IMR-90 (cell line): ENCODE data around the gene TYSND1. TPM values are rescaled to one million over a fixed set of nuclear protein-coding genes. Genes with fewer than 3 reads are reported as not detected.

Experiments used
- ATAC-seq: fragments of 200-7000 bp; cut with Tn5 transposase; 2 replicates; pipeline ENCODE4 v1.9.1; 2020; ENCODE audit warnings: low read depth, mild to moderate bottlenecking, moderate library complexity
- BruUV-seq: library from RNA; stranded (reverse); fragments of 400-500 nt; replicated peaks from 2 replicates; lab custom pipeline; 2021; lab: Mats Ljungman, UMichigan
- CTCF ChIA-PET: fragments of 300-600 bp; formaldehyde crosslinking; extraction: SDS; loops from one replicate; lab custom pipeline; 2021; ENCODE audit warnings: antibody characterized with exemption; lab: Yijun Ruan, JAX
- POLR2A ChIA-PET: fragments of 300-600 bp; sonication (Branson Sonifier 250); formaldehyde crosslinking; loops from one replicate; lab custom pipeline; 2022; ENCODE audit warnings: antibody characterized with exemption; ENCODE audit not compliant: unreplicated experiment; lab: Charles Lee
- DNase-seq: peaks from one replicate; pipeline ENCODE4 v3.0.0; 2013
- H2AFZ ChIP-seq: replicated peaks from 2 replicates; pipeline ENCODE3; 2013; ENCODE audit warnings: low read length, mild to moderate bottlenecking; ENCODE audit not compliant: poor library complexity
- H2AK5ac ChIP-seq: 2 replicates; pipeline ENCODE4 v1.6.1; 2013; ENCODE audit warnings: low read depth, low read length, inconsistent platforms
- H2AK9ac ChIP-seq: replicated peaks from 2 replicates; pipeline ENCODE3; 2013; ENCODE audit warnings: mild to moderate bottlenecking, low read depth, low read length, moderate library complexity; ENCODE audit not compliant: poor library complexity
- H2BK120ac ChIP-seq: 2 replicates; pipeline ENCODE4 v1.6.1; 2013; ENCODE audit warnings: low read depth, low read length, inconsistent platforms
- H2BK15ac ChIP-seq: 3 replicates; pipeline ENCODE4 v1.6.1; 2013; ENCODE audit warnings: low read depth, low read length, inconsistent platforms
- H2BK20ac ChIP-seq: 2 replicates; pipeline ENCODE4 v1.6.1; 2013; ENCODE audit warnings: low read depth, mild to moderate bottlenecking, inconsistent platforms, low read length, moderate library complexity
- H2BK5ac ChIP-seq: 2 replicates; pipeline ENCODE4 v1.6.1; 2013; ENCODE audit warnings: mild to moderate bottlenecking, low read depth, low read length, inconsistent platforms; ENCODE audit not compliant: poor library complexity, severe bottlenecking
- H3K14ac ChIP-seq: replicated peaks from 2 replicates; pipeline ENCODE4 v1.6.1; 2013; ENCODE audit warnings: low read depth, low read length, inconsistent platforms
- H3K18ac ChIP-seq: 2 replicates; pipeline ENCODE4 v1.6.1; 2013; ENCODE audit warnings: low read depth, low read length, control low read depth
- H3K23ac ChIP-seq: 2 replicates; pipeline ENCODE4 v1.6.1; 2013; ENCODE audit warnings: low read depth, low read length, inconsistent platforms
- H3K27ac ChIP-seq: 2 replicates; pipeline ENCODE4 v1.5.1; 2013; ENCODE audit warnings: mild to moderate bottlenecking, control low read depth, low read length; ENCODE audit not compliant: insufficient read depth
- H3K27me3 ChIP-seq: 2 replicates; pipeline ENCODE4 v1.6.1; 2013; ENCODE audit warnings: low read length; ENCODE audit not compliant: control insufficient read depth, insufficient read depth
- H3K36me3 ChIP-seq: 2 replicates; pipeline ENCODE4 v1.6.1; 2013; ENCODE audit warnings: low read length, mixed read lengths; ENCODE audit not compliant: control insufficient read depth, insufficient read depth
- H3K4ac ChIP-seq: 2 replicates; pipeline ENCODE4 v1.6.1; 2013; ENCODE audit warnings: low read depth, low read length, inconsistent platforms
- H3K4me1 ChIP-seq: 2 replicates; pipeline ENCODE4 v1.6.1; 2013; ENCODE audit warnings: low read length, mixed read lengths; ENCODE audit not compliant: control insufficient read depth, insufficient read depth
- H3K4me2 ChIP-seq: 2 replicates; pipeline ENCODE4 v1.6.1; 2013; ENCODE audit warnings: low read depth, mild to moderate bottlenecking, control low read depth, low read length, moderate library complexity
- H3K4me3 ChIP-seq: 2 replicates; pipeline ENCODE4 v1.5.1; 2013; ENCODE audit warnings: low read depth, mild to moderate bottlenecking, control low read depth, low read length, moderate library complexity; ENCODE audit not compliant: insufficient read depth
- H3K56ac ChIP-seq: 2 replicates; pipeline ENCODE4 v1.6.1; 2013; ENCODE audit warnings: low read length, inconsistent platforms; ENCODE audit not compliant: insufficient read depth; ENCODE audit errors: extremely low read depth
- H3K79me1 ChIP-seq, 2 experiments: 2 replicates each; pipeline ENCODE4 v1.6.1; 2013; ENCODE audit warnings: low read length in 2 of 2, inconsistent platforms in 1 of 2, low read depth in 1 of 2
- H3K9ac ChIP-seq: 2 replicates; pipeline ENCODE4 v1.6.1; 2013; ENCODE audit warnings: low read depth, low read length, control low read depth
- H3K9me1 ChIP-seq: 2 replicates; pipeline ENCODE4 v1.6.1; 2013; ENCODE audit warnings: low read length, inconsistent platforms; ENCODE audit not compliant: insufficient read depth
- H3K9me3 ChIP-seq: 2 replicates; pipeline ENCODE4 v1.6.1; 2013; ENCODE audit warnings: low read length; ENCODE audit not compliant: control insufficient read depth, insufficient read depth
- H4K20me1 ChIP-seq: 2 replicates; pipeline ENCODE4 v1.6.1; 2013; ENCODE audit warnings: low read length, inconsistent platforms; ENCODE audit not compliant: insufficient read depth
- H4K5ac ChIP-seq: 2 replicates; pipeline ENCODE4 v1.6.1; 2013; ENCODE audit warnings: mild to moderate bottlenecking, low read depth, low read length, control low read depth
- H4K8ac ChIP-seq, 2 experiments: 2 replicates each; pipeline ENCODE4 v1.6.1; 2013; ENCODE audit warnings: low read depth in 2 of 2, low read length in 2 of 2, control low read depth in 1 of 2, inconsistent platforms in 1 of 2
- H4K91ac ChIP-seq: 2 replicates; pipeline ENCODE4 v1.6.1; 2013; ENCODE audit warnings: low read depth, low read length, inconsistent platforms; ENCODE audit not compliant: insufficient read depth
- BHLHE40 ChIP-seq: fragments of 150-350 bp; IDR thresholded peaks from 2 replicates; pipeline ENCODE4 v1.6.1; 2016; ENCODE audit warnings: mild to moderate bottlenecking, low read depth, low read length
- CHD1 ChIP-seq: IDR thresholded peaks from 2 replicates; pipeline ENCODE4 v1.6.1; 2012; ENCODE audit warnings: low read depth, low read length, improper control_type of control experiment
- CTCF ChIP-seq: conservative IDR thresholded peaks from 2 replicates; pipeline ENCODE4 v1.5.1; 2012; ENCODE audit warnings: mild to moderate bottlenecking, low read depth, low read length, improper control_type of control experiment
- ELK1 ChIP-seq: fragments of 150-350 bp; IDR thresholded peaks from 2 replicates; pipeline ENCODE4 v1.6.1; 2016; ENCODE audit warnings: low read depth, mild to moderate bottlenecking, low read length, moderate library complexity, borderline replicate concordance
- MAFK ChIP-seq: IDR thresholded peaks from 2 replicates; pipeline ENCODE4 v1.6.1; 2012; ENCODE audit warnings: low read depth, low read length, improper control_type of control experiment
- MXI1 ChIP-seq: IDR thresholded peaks from 2 replicates; pipeline ENCODE4 v1.6.1; 2012; ENCODE audit warnings: low read depth, mild to moderate bottlenecking, low read length, moderate library complexity, borderline replicate concordance
- NFE2L2 ChIP-seq: fragments of 150-350 bp; IDR thresholded peaks from 2 replicates; pipeline ENCODE4 v1.6.1; 2016; ENCODE audit warnings: low read depth, mild to moderate bottlenecking, low read length
- POLR2A ChIP-seq: IDR thresholded peaks from 2 replicates; pipeline ENCODE4 v1.6.1; 2012; ENCODE audit warnings: mild to moderate bottlenecking, low read depth, low read length
- RAD21 ChIP-seq: IDR thresholded peaks from 2 replicates; pipeline ENCODE4 v1.6.1; 2012; ENCODE audit warnings: low read length, improper control_type of control experiment
- RCOR1 ChIP-seq: IDR thresholded peaks from 2 replicates; pipeline ENCODE4 v1.6.1; 2012; ENCODE audit warnings: mild to moderate bottlenecking, low read length, improper control_type of control experiment; ENCODE audit not compliant: insufficient replicate concordance
- RFX5 ChIP-seq: IDR thresholded peaks from 2 replicates; pipeline ENCODE4 v1.8.0; 2012; ENCODE audit warnings: low read depth, mild to moderate bottlenecking, low read length, moderate library complexity
- USF2 ChIP-seq: fragments of 150-350 bp; IDR thresholded peaks from 2 replicates; pipeline ENCODE4 v1.6.1; 2017; ENCODE audit warnings: mild to moderate bottlenecking, antibody characterized with exemption, low read length, low read depth
- WGBS, 2 experiments: methylation state at CpG; one replicate each; pipeline versions ENCODE4 v1.1.5 to v1.1.7; 2013; ENCODE audit warnings: missing lambda C conversion rate in 2 of 2; ENCODE audit not compliant: insufficient read length in 1 of 2; ENCODE audit errors: extremely low coverage in 2 of 2; 5-methylcytosine and 5-hydroxymethylcytosine counted together
- dilution Hi-C: fragments of 300-500 bp; cut with HindIII; formaldehyde crosslinking; loops from one replicate; pipeline ENCODE4 v1.14.3; 2018; ENCODE audit warnings: low sequenced_read_pairs; ENCODE audit not compliant: unreplicated experiment
- in situ Hi-C: fragments of 300-500 bp; cut with MboI; formaldehyde crosslinking; loops from 3 replicates; pipeline ENCODE4 v1.14.3; 2019; ENCODE audit warnings: low sequenced_read_pairs, inconsistent platforms, mixed read lengths
- intact Hi-C: fragments of 100-400 bp; cut with micrococcal nuclease; formaldehyde crosslinking; loops from 2 replicates; pipeline ENCODE4 v1.10.0; 2022
- polyA plus RNA-seq, 3 experiments: library from polyadenylated mRNA; depleted of rRNA; stranded (reverse); fragments of >200 nt; gene quantifications; 2 replicates each; pipeline ENCODE4 v1.2.3, GENCODE V29; 2012; ENCODE audit warnings: low replicate concordance in 1 of 3
- total RNA-seq: library from RNA; depleted of rRNA; stranded (reverse); fragments of >200 nt; gene quantifications from 2 replicates; pipeline ENCODE4 v1.2.3, GENCODE V29; 2012

Gene TYSND1
- total and polyA plus RNA-seq, 2 of the 4 experiments (the other 2 are of a cell fraction): 2.9 to 4.1 TPM

GRCh38 chr10:70126700-70127395 is 19.7 kb downstream of the TYSND1 start (continued):
- no peak for TF ChIP-seq RCOR1

- H4K91ac ChIP-seq: no peak overlapping the region
- no peak overlapping the region for H2BK15ac ChIP-seq
- WGBS, 2 experiments: no CpG with 5 or more reads among the region's 5 CpGs
- H2AK5ac ChIP-seq: no peak overlapping the region
- no peak overlapping the region for H2BK20ac ChIP-seq
- H3K4ac ChIP-seq: no peak overlapping the region
- H3K27ac ChIP-seq: no peak overlapping the region
- H3K4me3 ChIP-seq: no peak overlapping the region
- ChIA-PET CTCF (interaction anchor here (2.9 kb wide), 1 partner anchor 10 kb away, joined by 12 read pairs; no protein-coding TSS in a partner anchor), POLR2A (no interaction called here)
- H2BK5ac ChIP-seq: no peak overlapping the region
- H3K56ac ChIP-seq: no peak overlapping the region
- in situ Hi-C loops: no loop called here
- H3K18ac ChIP-seq: no peak overlapping the region
- intact Hi-C loops: no loop called here
- dilution Hi-C loops: no loop called here
- no peak overlapping the region for H2AFZ ChIP-seq
- H3K36me3 ChIP-seq: peaks cover 17% of the 10 kb centered on the region
- peaks cover 7% of the 10 kb centered on the region for H3K9me1 ChIP-seq
- no peak for ATAC-seq
- H3K4me1 ChIP-seq: peaks cover 3% of the 10 kb centered on the region
- no peak overlapping the region for H3K4me2 ChIP-seq
- H3K14ac ChIP-seq: no peak overlapping the region
- H4K8ac ChIP-seq: no peak overlapping the region
- no peak overlapping the region for H4K5ac ChIP-seq
- H3K27me3 ChIP-seq: no peaks in the 10 kb centered on the region
- DNase-seq: no peak
- no peak overlapping the region for H2AK9ac ChIP-seq
- H3K79me1 ChIP-seq: peaks cover 21 to 37% of the 10 kb centered on the region in 2 experiments
- no TSS peak for BruUV-seq
- H2BK120ac ChIP-seq: no peak overlapping the region
- H3K23ac ChIP-seq: no peak overlapping the region
- 0 out of 2 replicates have a peak, but pooled peaks cover 2% of the 10 kb centered on the region for H3K9me3 ChIP-seq
- no peak overlapping the region for H3K9ac ChIP-seq
- H4K20me1 ChIP-seq: 0 out of 2 replicates have a peak, but pooled peaks cover 7% of the 10 kb centered on the region
- TF ChIP-seq MXI1: no peak
- TF ChIP-seq ELK1: no peak
- TF ChIP-seq RAD21: no peak
- no peak for TF ChIP-seq CTCF
- TF ChIP-seq POLR2A: no peak
- TF ChIP-seq USF2: no peak
- TF ChIP-seq MAFK: no peak
- no peak for TF ChIP-seq BHLHE40
- TF ChIP-seq NFE2L2: no peak
- TF ChIP-seq RFX5: no peak
- TF ChIP-seq CHD1: no peak
Observed at GRCh38 chr10:70125918-70126552, 20.5 kb downstream of the TYSND1 start.
